ENCODE data around the gene AFMID.

Gene AFMID

GRCh38 chr17:78230252-78230962 lies 43.2 kb downstream of the AFMID start:
- Histone ChIP-seq H3K4me1 (ENCODE audit: low read length) (no peaks in the 10 kb centered on the region), H3K9me3 (replicated peaks; ENCODE audit: insufficient read depth, low read length) (no peaks in the 10 kb centered on the region), H3F3A (ENCODE audit: insufficient read depth, low read length) (0 out of 2 replicates have a peak, but pooled peaks cover 10% of the 10 kb centered on the region), H3K27me3 (replicated peaks; ENCODE audit: insufficient read depth, low read length) (peaks cover 34% of the 10 kb centered on the region), H3K79me2 (ENCODE audit: low read length) (no peaks in the 10 kb centered on the region), H3K4me2 (ENCODE audit: low read depth, low read length) (no peak overlapping the region), H2AFZ (ENCODE audit: low read length) (no peak overlapping the region), H3K9ac (ENCODE audit: low read length) (no peak overlapping the region), H3K4me3 (ENCODE audit: low read length) (no peak overlapping the region), H3K9me2 (replicated peaks; ENCODE audit: insufficient read depth, low read length) (no peaks in the 10 kb centered on the region), H4K20me1 (ENCODE audit: insufficient read depth, low read length) (no peaks in the 10 kb centered on the region), H3K27ac (ENCODE audit: low read length) (no peak overlapping the region), H3K36me3 (replicated peaks; ENCODE audit: insufficient read depth, low read length) (no peaks in the 10 kb centered on the region)
- no peak for DNase-seq
- TF ChIP-seq EZH2 (optimal IDR thresholded peaks at IDR 0.05; ENCODE audit: low read depth, low read length) (no peak), EZH2phosphoT487 (IDR thresholded peaks at IDR 0.05; ENCODE audit: low read length) (no peak)
- TF ChIP-seq, protein P1, sequence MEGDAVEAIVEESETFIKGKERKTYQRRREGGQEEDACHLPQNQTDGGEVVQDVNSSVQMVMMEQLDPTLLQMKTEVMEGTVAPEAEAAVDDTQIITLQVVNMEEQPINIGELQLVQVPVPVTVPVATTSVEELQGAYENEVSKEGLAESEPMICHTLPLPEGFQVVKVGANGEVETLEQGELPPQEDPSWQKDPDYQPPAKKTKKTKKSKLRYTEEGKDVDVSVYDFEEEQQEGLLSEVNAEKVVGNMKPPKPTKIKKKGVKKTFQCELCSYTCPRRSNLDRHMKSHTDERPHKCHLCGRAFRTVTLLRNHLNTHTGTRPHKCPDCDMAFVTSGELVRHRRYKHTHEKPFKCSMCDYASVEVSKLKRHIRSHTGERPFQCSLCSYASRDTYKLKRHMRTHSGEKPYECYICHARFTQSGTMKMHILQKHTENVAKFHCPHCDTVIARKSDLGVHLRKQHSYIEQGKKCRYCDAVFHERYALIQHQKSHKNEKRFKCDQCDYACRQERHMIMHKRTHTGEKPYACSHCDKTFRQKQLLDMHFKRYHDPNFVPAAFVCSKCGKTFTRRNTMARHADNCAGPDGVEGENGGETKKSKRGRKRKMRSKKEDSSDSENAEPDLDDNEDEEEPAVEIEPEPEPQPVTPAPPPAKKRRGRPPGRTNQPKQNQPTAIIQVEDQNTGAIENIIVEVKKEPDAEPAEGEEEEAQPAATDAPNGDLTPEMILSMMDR (IDR thresholded peaks at IDR 0.05; ENCODE audit: low read length), result no peak

- H3K27ac ChIP-seq (ENCODE audit: low read length), result no peak within 1 kb of the TSS
- H4K20me1 ChIP-seq (ENCODE audit: insufficient read depth, low read length), result no peaks in the 10 kb centered on the region
- no peaks in the 10 kb centered on the region for H3K9me3 ChIP-seq (replicated peaks; ENCODE audit: insufficient read depth, low read length)
- H3K4me1 ChIP-seq (ENCODE audit: low read length), result no peaks in the 10 kb centered on the region
- no peaks in the 10 kb centered on the region for H3K79me2 ChIP-seq (ENCODE audit: low read length)
- 0 out of 2 replicates have a peak, but pooled peaks cover 2% of the 10 kb centered on the region for H3F3A ChIP-seq (ENCODE audit: insufficient read depth, low read length)
- no peak within 1 kb of the TSS for H3K4me2 ChIP-seq (ENCODE audit: low read depth, low read length)
- H2AFZ ChIP-seq (ENCODE audit: low read length), result no peak within 1 kb of the TSS
- no peak for DNase-seq
- no peak within 1 kb of the TSS for H3K9ac ChIP-seq (ENCODE audit: low read length)
- H3K27me3 ChIP-seq (replicated peaks; ENCODE audit: insufficient read depth, low read length), result peaks cover 34% of the 10 kb centered on the region
- no peaks in the 10 kb centered on the region for H3K36me3 ChIP-seq (replicated peaks; ENCODE audit: insufficient read depth, low read length)
- H3K4me3 ChIP-seq (ENCODE audit: low read length), result no peak within 1 kb of the TSS
- TF ChIP-seq EZH2 (optimal IDR thresholded peaks at IDR 0.05; ENCODE audit: low read depth, low read length) (no peak), EZH2phosphoT487 (IDR thresholded peaks at IDR 0.05; ENCODE audit: low read length) (no peak)
- TF ChIP-seq, protein P1 (IDR thresholded peaks at IDR 0.05; ENCODE audit: low read length), result no peak
- H3K9me2 ChIP-seq (replicated peaks; ENCODE audit: insufficient read depth, low read length), result no peaks in the 10 kb centered on the region
These were observed 44.1 kb downstream of the AFMID start, which contains the start of gene TMEM235 for GRCh38 chr17:78230996-78231935. TSS of gene TMEM235 (plus strand) at chr17:78231631. CDS start at chr17:78232024, 393 bp downstream.

DNA sequence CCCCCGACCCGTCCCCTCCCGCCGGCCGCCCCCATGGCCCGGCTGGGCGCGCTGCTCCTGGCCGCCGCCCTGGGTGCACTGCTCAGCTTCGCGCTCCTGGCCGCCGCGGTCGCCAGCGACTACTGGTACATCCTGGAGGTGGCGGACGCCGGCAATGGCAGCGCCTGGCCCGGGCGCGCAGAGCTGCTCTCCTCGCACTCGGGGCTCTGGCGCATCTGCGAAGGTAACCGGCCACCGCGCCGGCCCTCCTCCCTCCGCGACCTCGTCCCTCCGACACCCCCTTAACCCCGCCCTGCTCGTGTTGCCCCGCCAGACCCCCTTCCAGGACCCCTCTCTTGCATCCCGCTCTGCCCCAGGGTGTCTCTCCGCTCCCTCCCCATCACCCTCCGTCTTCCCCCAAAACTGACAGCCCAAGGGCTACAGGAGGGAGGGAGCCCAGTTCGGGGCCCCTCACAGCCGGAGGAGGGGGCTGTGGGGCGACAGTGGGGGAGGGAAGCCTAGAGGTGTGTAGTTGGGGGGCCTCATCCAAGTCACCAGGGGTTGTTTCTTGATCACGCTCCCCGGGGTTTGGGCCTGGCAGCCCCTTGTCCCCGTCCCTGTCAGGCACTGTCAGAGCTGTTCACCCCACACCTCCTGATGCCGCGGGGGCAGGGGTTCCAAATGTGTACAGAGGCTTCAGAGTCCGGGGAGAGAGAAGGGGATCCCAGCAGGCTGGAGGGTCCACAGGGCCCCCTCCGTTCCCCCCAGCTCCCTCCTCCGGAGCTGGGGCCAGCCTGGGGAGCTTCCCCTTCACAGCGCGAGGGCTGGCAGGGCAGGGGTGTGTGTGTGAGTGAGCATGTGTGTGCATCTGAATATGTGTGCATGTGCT lies 45.1 kb downstream of the AFMID start:
- Histone ChIP-seq H3K79me2 (ENCODE audit: low read length) (no peaks in the 10 kb centered on the region), H2AFZ (ENCODE audit: low read length) (no peak overlapping the region), H4K20me1 (ENCODE audit: insufficient read depth, low read length) (no peaks in the 10 kb centered on the region), H3K9me2 (replicated peaks; ENCODE audit: insufficient read depth, low read length) (no peaks in the 10 kb centered on the region), H3K27me3 (replicated peaks; ENCODE audit: insufficient read depth, low read length) (peaks cover 34% of the 10 kb centered on the region), H3K36me3 (replicated peaks; ENCODE audit: insufficient read depth, low read length) (no peaks in the 10 kb centered on the region), H3K9me3 (replicated peaks; ENCODE audit: insufficient read depth, low read length) (no peaks in the 10 kb centered on the region), H3K4me3 (ENCODE audit: low read length) (no peak overlapping the region), H3F3A (ENCODE audit: insufficient read depth, low read length) (no peaks in the 10 kb centered on the region), H3K9ac (ENCODE audit: low read length) (no peak overlapping the region), H3K4me2 (ENCODE audit: low read depth, low read length) (no peak overlapping the region), H3K4me1 (ENCODE audit: low read length) (no peaks in the 10 kb centered on the region), H3K27ac (ENCODE audit: low read length) (no peak overlapping the region)
- TF ChIP-seq EZH2 (optimal IDR thresholded peaks at IDR 0.05; ENCODE audit: low read depth, low read length), result no peak
- TF ChIP-seq, protein P1 (IDR thresholded peaks at IDR 0.05; ENCODE audit: low read length), result no peak
- no peak for TF ChIP-seq EZH2phosphoT487 (IDR thresholded peaks at IDR 0.05; ENCODE audit: low read length)
- no peak for DNase-seq
